H1 (cell line): Measurements from ENCODE around the gene ACAP2. TPM values are rescaled to one million over a fixed set of nuclear protein-coding genes. Genes with fewer than 3 reads are reported as not detected.

Experiments used
- CTCF ChIA-PET: fragments of 300-600 bp; sonication (Branson Sonifier 250); formaldehyde crosslinking; loops from one replicate; lab custom pipeline; 2021; ENCODE audit not compliant: partially characterized antibody; lab: Charles Lee
- POLR2A ChIA-PET: fragments of 300-600 bp; sonication (Branson Sonifier 250); formaldehyde crosslinking; loops from one replicate; lab custom pipeline; 2021; ENCODE audit warnings: inconsistent platforms; ENCODE audit not compliant: partially characterized antibody; lab: Charles Lee
- DNase-seq, 2 experiments: peaks; one replicate each; pipeline versions ENCODE4 v3.0.0 to v3.0.0-alpha.2; 2010 to 2022; ENCODE audit warnings: low spot score in 2 of 2, low read depth in 1 of 2, mixed read lengths in 1 of 2
- FAIRE-seq: peaks from 2 replicates; lab custom pipeline; 2011; peaks lifted over from hg19 to GRCh38; lab: Jason Lieb, UNC
- H2AFZ ChIP-seq: 2 replicates; pipeline ENCODE4 v1.8.1; 2012; ENCODE audit warnings: low read length, inconsistent platforms
- H2AK5ac ChIP-seq: 2 replicates; pipeline ENCODE4 v1.6.1; 2013; ENCODE audit warnings: low read depth, low read length
- H2BK120ac ChIP-seq: replicated peaks from 2 replicates; pipeline ENCODE3; 2013; ENCODE audit warnings: low read depth, low read length, inconsistent platforms
- H2BK12ac ChIP-seq: 2 replicates; pipeline ENCODE4 v1.6.1; 2013; ENCODE audit warnings: low read depth, low read length
- H2BK15ac ChIP-seq: 2 replicates; pipeline ENCODE4 v1.6.1; 2013; ENCODE audit warnings: low read length
- H2BK20ac ChIP-seq: 2 replicates; pipeline ENCODE4 v1.6.1; 2013; ENCODE audit warnings: low read length
- H2BK5ac ChIP-seq: 2 replicates; pipeline ENCODE4 v1.6.1; 2013; ENCODE audit warnings: low read depth, low read length
- H3K14ac ChIP-seq: 2 replicates; pipeline ENCODE4 v1.6.1; 2013; ENCODE audit warnings: inconsistent platforms; ENCODE audit not compliant: insufficient read length
- H3K18ac ChIP-seq: 2 replicates; pipeline ENCODE4 v1.6.1; 2013; ENCODE audit warnings: low read length; ENCODE audit errors: extremely low read depth
- H3K23ac ChIP-seq: 2 replicates; pipeline ENCODE4 v1.6.1; 2013; ENCODE audit warnings: inconsistent platforms; ENCODE audit not compliant: insufficient read length
- H3K23me2 ChIP-seq: 2 replicates; pipeline ENCODE4 v1.6.1; 2013; ENCODE audit warnings: low read depth, low read length
- H3K27ac ChIP-seq: 2 replicates; pipeline ENCODE4 v1.6.1; 2011; ENCODE audit warnings: low read depth, low read length, inconsistent platforms
- H3K27me3 ChIP-seq, 4 experiments: replicated peaks in 1 of 4; 1 replicate in 1 of 4; 2 replicates in 3 of 4; pipeline versions ENCODE4 v1.6.1 to v1.8.1; 2011 to 2013; ENCODE audit warnings: low read length in 3 of 4, mild to moderate bottlenecking in 3 of 4, inconsistent platforms in 2 of 4, mixed read lengths in 2 of 4, moderate library complexity in 1 of 4; ENCODE audit not compliant: control insufficient read depth in 3 of 4, insufficient read depth in 3 of 4; ENCODE audit errors: extremely low read depth in 1 of 4
- H3K36me3 ChIP-seq, 4 experiments: 2 replicates each; pipeline versions ENCODE4 v1.6.1 to v1.8.1; 2011 to 2013; ENCODE audit warnings: mild to moderate bottlenecking in 4 of 4, low read length in 3 of 4, moderate library complexity in 2 of 4, control low read depth in 1 of 4, inconsistent platforms in 1 of 4; ENCODE audit not compliant: insufficient read depth in 4 of 4, control insufficient read depth in 2 of 4
- H3K4ac ChIP-seq: replicated peaks from 2 replicates; pipeline ENCODE3; 2013; ENCODE audit warnings: low read length, low read depth, mixed read lengths, inconsistent platforms; ENCODE audit not compliant: insufficient read length
- H3K4me1 ChIP-seq, 4 experiments: replicated peaks in 1 of 4; 1 replicate in 1 of 4; 2 replicates in 3 of 4; pipeline versions ENCODE4 v1.6.1 to v1.8.1; 2011 to 2013; ENCODE audit warnings: low read length in 3 of 4, inconsistent platforms in 2 of 4, mixed read lengths in 1 of 4; ENCODE audit not compliant: insufficient read depth in 4 of 4, control insufficient read depth in 3 of 4
- H3K4me2 ChIP-seq, 2 experiments: 2 replicates each; pipeline versions ENCODE4 v1.6.1 to v1.8.1; 2011 to 2013; ENCODE audit warnings: low read depth in 2 of 2, low read length in 2 of 2, control low read depth in 1 of 2, inconsistent platforms in 1 of 2, mild to moderate bottlenecking in 1 of 2; ENCODE audit not compliant: insufficient read depth in 1 of 2
- H3K4me3 ChIP-seq, 4 experiments: fragments of 200-600, 300-600 bp in 1 of 4; sonication (generic), shearing (Covaris generic), sonication (Bioruptor Twin) in 1 of 4; 2 replicates each; pipeline versions ENCODE4 v1.5.1 to v1.8.1; 2011 to 2016; ENCODE audit warnings: low read length in 4 of 4, low read depth in 3 of 4, control low read depth in 2 of 4, inconsistent platforms in 2 of 4, mild to moderate bottlenecking in 2 of 4, mixed read lengths in 1 of 4, moderate library complexity in 1 of 4; ENCODE audit not compliant: insufficient read depth in 2 of 4; ENCODE audit errors: extremely low read depth in 1 of 4
- H3K56ac ChIP-seq: replicated peaks from 2 replicates; pipeline ENCODE3; 2013; ENCODE audit warnings: low read depth, mild to moderate bottlenecking, mixed read lengths, low read length, inconsistent platforms; ENCODE audit not compliant: insufficient read length
- H3K79me1 ChIP-seq: 2 replicates; pipeline ENCODE4 v1.6.1; 2013; ENCODE audit warnings: low read depth, low read length, control low read depth
- H3K79me2 ChIP-seq, 2 experiments: 2 replicates each; pipeline versions ENCODE4 v1.6.1 to v1.8.1; 2012 to 2013; ENCODE audit warnings: low read length in 2 of 2, mild to moderate bottlenecking in 2 of 2, inconsistent platforms in 1 of 2; ENCODE audit not compliant: insufficient read depth in 2 of 2, control insufficient read depth in 1 of 2
- H3K9ac ChIP-seq, 4 experiments: replicated peaks in 1 of 4; 1 replicate in 1 of 4; 2 replicates in 3 of 4; pipeline versions ENCODE4 v1.6.1 to v1.8.1; 2011 to 2013; ENCODE audit warnings: low read depth in 3 of 4, low read length in 3 of 4, control low read depth in 2 of 4, mild to moderate bottlenecking in 2 of 4, moderate library complexity in 2 of 4, inconsistent platforms in 1 of 4; ENCODE audit errors: extremely low read depth in 1 of 4
- H3K9me3 ChIP-seq, 2 experiments: 2 replicates each; pipeline versions ENCODE4 v1.6.1 to v1.8.1; 2012 to 2013; ENCODE audit warnings: mild to moderate bottlenecking in 2 of 2, moderate library complexity in 2 of 2, control low read depth in 1 of 2, inconsistent platforms in 1 of 2, low read depth in 1 of 2, low read length in 1 of 2, mixed read lengths in 1 of 2; ENCODE audit not compliant: insufficient read depth in 2 of 2
- H4K20me1 ChIP-seq, 2 experiments: replicated peaks in 1 of 2; 2 replicates each; pipeline versions ENCODE3 to v1.8.1; 2011 to 2013; ENCODE audit warnings: inconsistent platforms in 2 of 2, low read length in 2 of 2, mild to moderate bottlenecking in 1 of 2; ENCODE audit not compliant: insufficient read depth in 2 of 2, control insufficient read depth in 1 of 2
- H4K5ac ChIP-seq: 2 replicates; pipeline ENCODE4 v1.6.1; 2013; ENCODE audit warnings: low read length, low read depth, mixed read lengths, inconsistent platforms; ENCODE audit not compliant: insufficient read length
- H4K8ac ChIP-seq: 2 replicates; pipeline ENCODE4 v1.8.0; 2013; ENCODE audit warnings: mild to moderate bottlenecking, moderate library complexity, low read length, inconsistent platforms; ENCODE audit not compliant: insufficient read depth; ENCODE audit errors: extremely low read depth
- H4K91ac ChIP-seq: replicated peaks from 2 replicates; pipeline ENCODE3; 2013; ENCODE audit warnings: low read length, mixed read lengths, inconsistent platforms; ENCODE audit not compliant: insufficient read length
- CBX8 ChIP-seq: fragments of 300-800, 300-1000 bp; sonication (generic); IDR thresholded peaks from 2 replicates; pipeline ENCODE4 v1.7.1; 2016; ENCODE audit warnings: low read depth, low read length, borderline replicate concordance
- JUND ChIP-seq: IDR thresholded peaks from 2 replicates; pipeline ENCODE4 v1.6.1; 2011; ENCODE audit warnings: mild to moderate bottlenecking, improper control_type of control experiment, low read length
- NANOG ChIP-seq: IDR thresholded peaks from 2 replicates; pipeline ENCODE4 v1.6.1; 2011; ENCODE audit warnings: low read length, low read depth, mild to moderate bottlenecking, inconsistent platforms; ENCODE audit not compliant: insufficient read depth, poor library complexity, severe bottlenecking
- NRF1 ChIP-seq: IDR thresholded peaks from 2 replicates; pipeline ENCODE4 v1.6.1; 2011; ENCODE audit warnings: mild to moderate bottlenecking, low read depth, low read length, improper control_type of control experiment
- POU5F1 ChIP-seq: IDR thresholded peaks from 2 replicates; pipeline ENCODE4 v1.6.1; 2011; ENCODE audit warnings: low read depth, mild to moderate bottlenecking, low read length, moderate library complexity
- RNF2 ChIP-seq: fragments of 200-900, 300-1000 bp; sonication (generic); IDR thresholded peaks from 2 replicates; pipeline ENCODE4 v1.7.1; 2016; ENCODE audit warnings: borderline replicate concordance, low read depth, mild to moderate bottlenecking, antibody characterized with exemption, low read length; ENCODE audit not compliant: poor library complexity, severe bottlenecking; ENCODE audit errors: missing control alignments
- SIRT6 ChIP-seq: IDR thresholded peaks from one replicate; pipeline ENCODE4 v1.7.1; 2012; ENCODE audit warnings: low read length, inconsistent platforms
- SUZ12 ChIP-seq: fragments of 200-600 bp; sonication (generic); IDR thresholded peaks from 2 replicates; pipeline ENCODE4 v1.6.1; 2012; ENCODE audit warnings: mild to moderate bottlenecking, inconsistent platforms, low read length, moderate library complexity, mixed read lengths
- TCF12 ChIP-seq: IDR thresholded peaks from 2 replicates; pipeline ENCODE4 v1.6.1; 2011; ENCODE audit warnings: low read depth, mild to moderate bottlenecking, low read length
- ZNF274 ChIP-seq: IDR thresholded peaks from 2 replicates; pipeline ENCODE4 v1.7.0; 2012; ENCODE audit warnings: low read length, borderline replicate concordance; ENCODE audit errors: extremely low read depth
- WGBS, 2 experiments: shearing (Covaris generic) in 1 of 2; methylation state at CpG; one replicate each; pipeline versions ENCODE4 v1.1.6 to v1.1.7; 2013 to 2015; ENCODE audit warnings: low lambda C conversion rate in 2 of 2, mixed read lengths in 2 of 2, inconsistent platforms in 1 of 2, low coverage in 1 of 2, missing lambda C conversion rate in 1 of 2; ENCODE audit not compliant: insufficient replicate concordance in 2 of 2, insufficient coverage in 1 of 2, insufficient read length in 1 of 2; ENCODE audit errors: extremely low coverage in 1 of 2, missing lambda C conversion rate in 1 of 2; 5-methylcytosine and 5-hydroxymethylcytosine counted together
- polyA plus RNA-seq, 7 experiments: library from polyadenylated mRNA; depleted of rRNA in 3 of 7; stranded (reverse) in 5 of 7; unstranded in 2 of 7; fragments of >200 nt in 5 of 7; fragments of 200-250 nt in 2 of 7; gene quantifications; 1 replicate in 5 of 7; 2 replicates in 1 of 7; 4 replicates in 1 of 7; pipeline versions ENCODE4 v1.2.1 to v1.2.3, GENCODE V29; 2011 to 2013; ENCODE audit warnings: missing spikeins in 2 of 7, mixed read lengths in 2 of 7
- total RNA-seq: library from RNA; stranded (reverse); fragmentation: NEBNext Ultra II Directional; extraction: Animal tissue kit (Norgen Biotek cat#: 25700); gene quantifications from 2 replicates; pipeline ENCODE4 v1.2.1, GENCODE V29; 2021

Gene ACAP2
- total and polyA plus RNA-seq, 2 of the 8 experiments (the other 6 are each of a cell fraction or from before 2014, with no cell fraction given): 7.7 to 37.3 TPM

DNA sequence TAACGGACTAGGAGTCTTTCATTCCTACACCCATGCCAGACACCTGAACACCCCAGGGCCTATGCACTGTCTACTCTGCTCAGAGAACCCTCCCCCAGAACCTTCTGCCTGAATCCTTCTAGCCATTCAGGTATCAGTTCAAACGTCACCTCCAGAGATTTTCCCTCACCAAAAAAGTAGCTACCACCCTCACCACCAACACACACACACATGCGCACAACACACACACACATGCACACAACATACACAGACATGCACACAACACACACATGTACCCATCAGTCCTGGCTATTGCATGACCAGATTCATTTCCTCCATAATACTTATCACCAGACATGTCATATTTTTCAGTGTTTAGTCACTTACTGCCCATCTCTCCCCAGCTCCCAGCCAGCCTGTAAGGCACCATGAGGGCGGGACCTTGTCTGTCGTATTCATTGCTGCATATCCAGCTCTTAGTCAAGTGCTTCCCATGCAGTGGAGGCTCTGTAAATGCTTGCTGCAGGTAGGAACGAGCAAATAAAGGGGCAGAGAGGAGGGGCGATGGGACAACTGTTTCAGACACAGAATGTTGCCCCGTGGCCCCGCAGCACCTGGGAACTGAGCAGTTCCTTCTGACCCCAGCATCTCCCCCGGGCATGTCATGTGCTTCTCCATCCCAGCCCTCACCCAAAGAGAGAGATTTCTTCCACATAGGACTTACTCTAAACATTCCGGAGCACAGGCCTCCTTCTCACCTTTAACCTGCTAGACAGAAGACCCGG lies 201.0 kb downstream of the ACAP2 start:
- Histone ChIP-seq H3K79me2 (peaks cover 0 to 54% of the 10 kb centered on the region in 2 experiments; a peak in 2 of 4 replicates), H4K91ac (no peak overlapping the region), H3K23ac (no peak overlapping the region), H3K18ac (no peak overlapping the region), H2BK20ac (no peak overlapping the region), H3K4me2 (no peak overlapping the region), H3K56ac (no peak overlapping the region), H2AFZ (no peak overlapping the region), H3K9me3 (no peaks in the 10 kb centered on the region), H3K4ac (no peak overlapping the region), H2AK5ac (no peak overlapping the region), H4K20me1 (peaks cover 3 to 15% of the 10 kb centered on the region in 2 experiments), H3K9ac (no peak overlapping the region), H3K27ac (no peak overlapping the region), H3K36me3 (no peaks in the 10 kb centered on the region; a peak in 1 of 8 replicates), H2BK15ac (no peak overlapping the region), H3K27me3 (no peaks in the 10 kb centered on the region), H3K23me2 (0 out of 2 replicates have a peak, but pooled peaks cover 2% of the 10 kb centered on the region), H3K14ac (no peak overlapping the region), H4K8ac (no peak overlapping the region), H2BK12ac (no peak overlapping the region; the same call in 1 of the 2 replicates), H3K79me1 (peaks cover 18% of the 10 kb centered on the region; the same call in 1 of the 2 replicates), H2BK5ac (no peak overlapping the region), H3K4me1 (peaks cover 0 to 7% (median 4%) of the 10 kb centered on the region in 4 experiments; a peak in 4 of 7 replicates), H3K4me3 (no peak overlapping the region), H2BK120ac (no peak overlapping the region), H4K5ac (no peak overlapping the region)
- peak in 1 of 2 experiments; percentile 44 for DNase-seq
- ChIA-PET CTCF (interaction anchor here (0.5 to 4.0 kb wide), 7 partner anchors 9 to 559 kb away, joined by 3 to 14 read pairs (median 3); no protein-coding TSS in a partner anchor), POLR2A (interaction anchor here (0.9 to 1.0 kb wide), 2 partner anchors 11 to 17 kb away, joined by 3 read pairs; no protein-coding TSS in a partner anchor)
- WGBS, 2 experiments: 88% methylated on average over 12 of the region's 12 CpGs; no CpG with 5 or more reads in 1 of the 2 experiments
- TF ChIP-seq NRF1: no peak
- TF ChIP-seq TCF12: no peak
- TF ChIP-seq NANOG: no peak
- no peak for TF ChIP-seq POU5F1
- no peak for TF ChIP-seq SIRT6
- TF ChIP-seq RNF2: no peak
- no peak for TF ChIP-seq JUND
- TF ChIP-seq CBX8: no peak
- no peak for TF ChIP-seq SUZ12
- no peak for TF ChIP-seq ZNF274
- FAIRE-seq: no peak
